Fibroblast of the conjunctiva (primary cell): ENCODE results near the gene PTCH2.
A peak's percentile ranks its signal among the peaks of the same experiment; 100 is the strongest.
"Not testable (repeated sequence)": the region's sequence is repeated elsewhere in the genome, so short reads cannot be mapped to it uniquely, and the experiment has no call there.

ENCODE experiments used
- DNase-seq: peaks from one replicate; pipeline ENCODE4 v3.0.0-alpha.2; 2010; ENCODE audit warnings: low read depth

Gene PTCH2

GRCh38 chr1:44842486-44842861, 579 bp downstream of the PTCH2 start:
- DNase-seq = no peak

GRCh38 chr1:44839576-44839975, 3.5 kb downstream of the PTCH2 start:
- DNase-seq = no peak

- DNase-seq = not testable (repeated sequence)
Measured at GRCh38 chr1:44838294-44838693, 4.8 kb downstream of the PTCH2 start.

- peak; percentile 85 for DNase-seq
Measured at GRCh38 chr1:44835738-44836675, 7.0 kb downstream of the PTCH2 start.

GRCh38 chr1:44834328-44834727, 8.7 kb downstream of the PTCH2 start:
- DNase-seq = no peak

GRCh38 chr1:44832056-44832705, 10.9 kb downstream of the PTCH2 start:
- no peak for DNase-seq

GRCh38 chr1:44831516-44831915, 11.5 kb downstream of the PTCH2 start:
- DNase-seq = no peak

GRCh38 chr1:44830900-44831304, 12.2 kb downstream of the PTCH2 start:
- DNase-seq = no peak

- DNase-seq = no peak
Measured at GRCh38 chr1:44829506-44830384, 13.3 kb downstream of the PTCH2 start.

- no peak for DNase-seq
Measured at GRCh38 chr1:44828841-44829440, 14.1 kb downstream of the PTCH2 start.

GRCh38 chr1:44828003-44828651, 14.9 kb downstream of the PTCH2 start:
- no peak for DNase-seq

- no peak for DNase-seq
Measured at GRCh38 chr1:44827197-44828002, 15.7 kb downstream of the PTCH2 start.

GRCh38 chr1:44826375-44827196, 16.5 kb downstream of the PTCH2 start:
- DNase-seq = no peak

GRCh38 chr1:44824392-44824791, 18.7 kb downstream of the PTCH2 start:
- not testable (repeated sequence) for DNase-seq

- no peak for DNase-seq
Measured at GRCh38 chr1:44822981-44823451, 20.0 kb downstream of the PTCH2 start.

GRCh38 chr1:44822131-44822701, 20.8 kb downstream of the PTCH2 start:
- DNase-seq = no peak

- DNase-seq = no peak
Measured at GRCh38 chr1:44821240-44821715, 21.8 kb downstream of the PTCH2 start.

- DNase-seq = no peak
Measured at GRCh38 chr1:44820328-44821239, 22.5 kb downstream of the PTCH2 start.
